Endothelial cell of umbilical vein (primary cell): Measurements from ENCODE around the gene BABAM2. TPM values are rescaled to one million over a fixed set of nuclear protein-coding genes. Genes with fewer than 3 reads are reported as not detected.

Experiments used
- BruUV-seq: library from RNA; stranded (reverse); fragments of 400-500 nt; replicated peaks from 2 replicates; lab custom pipeline; 2021; lab: Mats Ljungman, UMichigan
- CTCF ChIA-PET: fragments of 300-600, 350-600 bp; sonication (Branson Sonifier 250); formaldehyde crosslinking; loops from one replicate; lab custom pipeline; 2021; ENCODE audit warnings: antibody characterized with exemption, inconsistent platforms; lab: Charles Lee
- POLR2A ChIA-PET: fragments of 300-600, 350-600 bp; sonication (Branson Sonifier 250); formaldehyde crosslinking; loops from one replicate; lab custom pipeline; 2021; ENCODE audit warnings: antibody characterized with exemption, inconsistent platforms; lab: Charles Lee
- DNase-seq: peaks from one replicate; pipeline ENCODE4 v3.0.0-alpha.2; 2011; ENCODE audit warnings: low read depth, low spot score
- FAIRE-seq: peaks from 2 replicates; lab custom pipeline; 2011; peaks lifted over from hg19 to GRCh38; lab: Jason Lieb, UNC
- H2AFZ ChIP-seq: 2 replicates; pipeline ENCODE4 v1.6.0; 2012; ENCODE audit warnings: low read depth, low read length, control low read depth, inconsistent platforms
- H3K27ac ChIP-seq: 2 replicates; pipeline ENCODE4 v1.5.1; 2011; ENCODE audit warnings: low read depth, mild to moderate bottlenecking, control low read depth, low read length, moderate library complexity; ENCODE audit not compliant: insufficient read depth
- H3K27me3 ChIP-seq, 2 experiments: 2 replicates each; pipeline versions ENCODE4 v1.6.0 to v1.6.1; 2011; ENCODE audit warnings: low read length in 2 of 2, mixed read lengths in 1 of 2; ENCODE audit not compliant: control insufficient read depth in 2 of 2, insufficient read depth in 2 of 2
- H3K36me3 ChIP-seq, 2 experiments: 2 replicates in 1 of 2; 3 replicates in 1 of 2; pipeline ENCODE4 v1.5.1; 2011; ENCODE audit warnings: low read length in 2 of 2, mild to moderate bottlenecking in 1 of 2, moderate library complexity in 1 of 2; ENCODE audit not compliant: control insufficient read depth in 2 of 2, insufficient read depth in 2 of 2; ENCODE audit errors: extremely low read depth in 1 of 2
- H3K4me1 ChIP-seq: 3 replicates; pipeline ENCODE4 v1.5.1; 2011; ENCODE audit warnings: mild to moderate bottlenecking, low read length; ENCODE audit not compliant: control insufficient read depth, insufficient read depth; ENCODE audit errors: extremely low read depth
- H3K4me2 ChIP-seq: 2 replicates; pipeline ENCODE4 v1.6.1; 2011; ENCODE audit warnings: low read length, control low read depth, mixed read lengths; ENCODE audit not compliant: insufficient read depth
- H3K4me3 ChIP-seq, 3 experiments: fragments of 200-600 bp in 1 of 3; sonication (generic), shearing (Covaris generic) in 1 of 3; replicated peaks in 1 of 3; 2 replicates each; pipeline ENCODE4 v1.5.1; 2011 to 2016; ENCODE audit warnings: control low read depth in 3 of 3, low read length in 3 of 3, mild to moderate bottlenecking in 2 of 3, inconsistent platforms in 1 of 3, low read depth in 1 of 3, moderate library complexity in 1 of 3; ENCODE audit not compliant: insufficient read depth in 1 of 3
- H3K79me2 ChIP-seq: 2 replicates; pipeline ENCODE4 v1.6.0; 2012; ENCODE audit warnings: low read length, inconsistent platforms; ENCODE audit not compliant: control insufficient read depth, insufficient read depth
- H3K9ac ChIP-seq: replicated peaks from 2 replicates; pipeline ENCODE3; 2011; ENCODE audit warnings: low read length, control low read depth; ENCODE audit not compliant: insufficient read depth; ENCODE audit errors: extremely low read depth
- H3K9me1 ChIP-seq: replicated peaks from 3 replicates; pipeline ENCODE4 v1.6.0; 2011; ENCODE audit warnings: mild to moderate bottlenecking, low read length; ENCODE audit not compliant: control insufficient read depth, insufficient read depth; ENCODE audit errors: extremely low read depth
- H3K9me3 ChIP-seq: replicated peaks from 2 replicates; pipeline ENCODE4 v1.5.1; 2012; ENCODE audit warnings: low read length, inconsistent platforms; ENCODE audit not compliant: control insufficient read depth, insufficient read depth
- H4K20me1 ChIP-seq: replicated peaks from 2 replicates; pipeline ENCODE3; 2011; ENCODE audit warnings: mild to moderate bottlenecking, low read length; ENCODE audit not compliant: control insufficient read depth, insufficient read depth; ENCODE audit errors: extremely low read depth
- CTCF ChIP-seq, 2 donors: IDR thresholded peaks; 1 replicate in 1 of 2; 2 replicates in 1 of 2; pipeline ENCODE4 v1.5.1; 2011; ENCODE audit warnings: low read length in 2 of 2, mild to moderate bottlenecking in 2 of 2, moderate library complexity in 2 of 2, control low read depth in 1 of 2, inconsistent platforms in 1 of 2, low read depth in 1 of 2; ENCODE audit not compliant: insufficient read depth in 1 of 2; ENCODE audit errors: extremely low read depth in 1 of 2
- EZH2 ChIP-seq: IDR thresholded peaks from 2 replicates; pipeline ENCODE4 v1.6.1; 2012; ENCODE audit warnings: borderline replicate concordance, low read depth, mild to moderate bottlenecking, moderate library complexity, low read length, inconsistent platforms; ENCODE audit not compliant: severe bottlenecking
- FOS ChIP-seq: IDR thresholded peaks from 2 replicates; pipeline ENCODE4 v1.6.1; 2011; ENCODE audit warnings: mild to moderate bottlenecking, low read length, moderate library complexity, borderline replicate concordance; ENCODE audit not compliant: insufficient read depth
- GATA2 ChIP-seq: IDR thresholded peaks from 2 replicates; pipeline ENCODE4 v1.7.0; 2011; ENCODE audit warnings: low read depth, mild to moderate bottlenecking, moderate library complexity, mixed read lengths, low read length; ENCODE audit not compliant: insufficient read length, insufficient read depth
- JUN ChIP-seq: IDR thresholded peaks from 2 replicates; pipeline ENCODE4 v1.6.1; 2011; ENCODE audit warnings: borderline replicate concordance, low read depth; ENCODE audit not compliant: insufficient read length, insufficient read depth
- MAX ChIP-seq: IDR thresholded peaks from 2 replicates; pipeline ENCODE4 v1.6.1; 2011; ENCODE audit not compliant: insufficient read depth, insufficient read length
- MYC ChIP-seq: IDR thresholded peaks from one replicate; pipeline ENCODE4 v1.6.1; 2011; ENCODE audit warnings: mild to moderate bottlenecking, low read depth, low read length
- POLR2A ChIP-seq: IDR thresholded peaks from 2 replicates; pipeline ENCODE4 v1.6.1; 2012; ENCODE audit warnings: low read depth, mild to moderate bottlenecking, control low read depth, low read length
- POLR2AphosphoS5 ChIP-seq: IDR thresholded peaks from 2 replicates; pipeline ENCODE4 v1.6.1; 2012; ENCODE audit warnings: low read depth, mild to moderate bottlenecking, control low read depth, low read length, moderate library complexity; ENCODE audit not compliant: insufficient read depth
- dilution Hi-C: fragments of 300-500 bp; cut with MboI; formaldehyde crosslinking; loops from one replicate; pipeline ENCODE4 v1.15.0; 2019; ENCODE audit warnings: low sequenced_read_pairs; ENCODE audit not compliant: extremely low pct_ligation_motif_present
- intact Hi-C: fragments of 100-400 bp; cut with micrococcal nuclease; formaldehyde crosslinking; loops from one replicate; pipeline ENCODE4 v1.10.0; 2022
- polyA plus RNA-seq, 4 experiments: library from polyadenylated mRNA; depleted of rRNA in 3 of 4; stranded (reverse) in 3 of 4; unstranded in 1 of 4; fragments of >200 nt; gene quantifications; 2 replicates each; pipeline versions ENCODE4 v1.2.1 to v1.2.3, GENCODE V29; 2011 to 2012; ENCODE audit warnings: missing spikeins in 1 of 4
- total RNA-seq: library from RNA; stranded (reverse); gene quantifications from 2 replicates; pipeline ENCODE4 v1.2.3, GENCODE V29; 2021

The BABAM2 gene
- total and polyA plus RNA-seq, 2 donors (not counting 3 experiments of a cell fraction or from before 2014, with no cell fraction given), result 19.9 to 27.6 TPM

GRCh38 chr2:27952070-27952469, 61.5 kb downstream of the BABAM2 start:
- H3K9me1 ChIP-seq, result no peaks in the 10 kb centered on the region
- no peak overlapping the region for H2AFZ ChIP-seq
- FAIRE-seq (no peak), DNase-seq (no peak)
- no peak overlapping the region for H3K27ac ChIP-seq
- intact Hi-C loops, result no loop called here
- ChIA-PET POLR2A (no interaction called here), CTCF (no interaction called here)
- no peak overlapping the region for H3K9ac ChIP-seq
- H3K4me3 ChIP-seq, result no peak overlapping the region
- no peaks in the 10 kb centered on the region for H3K79me2 ChIP-seq
- no peaks in the 10 kb centered on the region for H3K9me3 ChIP-seq
- dilution Hi-C loops, result no loop called here
- H3K36me3 ChIP-seq, result no peaks in the 10 kb centered on the region
- no peaks in the 10 kb centered on the region for H3K27me3 ChIP-seq
- H3K4me1 ChIP-seq, result peaks cover 51% of the 10 kb centered on the region
- H3K4me2 ChIP-seq, result no peak overlapping the region
- no peaks in the 10 kb centered on the region for H4K20me1 ChIP-seq
- no peak for TF ChIP-seq EZH2
- TF ChIP-seq MYC, result no peak
- TF ChIP-seq POLR2A, result no peak
- BruUV-seq, result no TSS peak

- no peak for DNase-seq
- intact Hi-C loops (no loop called here), dilution Hi-C loops (no loop called here)
- Histone ChIP-seq H2AFZ (no peak overlapping the region), H3K4me3 (no peak overlapping the region), H3K9ac (no peak overlapping the region), H3K9me1 (no peaks in the 10 kb centered on the region), H3K4me1 (peaks cover 42% of the 10 kb centered on the region), H3K4me2 (no peak overlapping the region), H4K20me1 (no peaks in the 10 kb centered on the region), H3K27me3 (no peaks in the 10 kb centered on the region), H3K27ac (peak overlapping the region; percentile 95), H3K36me3 (no peaks in the 10 kb centered on the region), H3K9me3 (no peaks in the 10 kb centered on the region), H3K79me2 (no peaks in the 10 kb centered on the region)
- BruUV-seq, result no TSS peak
- ChIA-PET POLR2A (no interaction called here), CTCF (interaction anchor here (1.2 to 2.6 kb wide), 3 partner anchors 146 to 247 kb away, joined by 3 to 11 read pairs (median 10); no protein-coding TSS in a partner anchor)
- FAIRE-seq, result no peak
- TF ChIP-seq FOS (no peak), GATA2 (no peak), JUN (no peak), POLR2A (no peak), CTCF (IDR thresholded peaks at IDR 0.05; ENCODE audit: extremely low read depth in 1 of 2, insufficient read depth in 1 of 2, low read depth in 1 of 2, low read length in 2 of 2) (no peak), POLR2AphosphoS5 (no peak), MYC (no peak), MAX (no peak), EZH2 (no peak)
Measured at GRCh38 chr2:27953077-27953476, 62.5 kb downstream of the BABAM2 start.
